Stimulated activated CD4-positive, alpha-beta T cell treated with anti-CD3 and anti-CD28 coated beads, Interleukin-12 subunit alpha, Interleukin-12 subunit beta, amount 100 ng/mL, for 24 hours (primary cell): ENCODE data around the gene AKAP10.
"Not testable (repeated sequence)": the region's sequence is repeated elsewhere in the genome, so short reads cannot be mapped to it uniquely, and the experiment has no call there.

ENCODE experiments used
- DNase-seq, 2 experiments: peaks; one replicate each; pipeline ENCODE4 v3.0.0-alpha.2; 2020; ENCODE audit warnings: low read depth in 2 of 2

Gene AKAP10

GRCh38 chr17:19928299-19928698 lies 49.3 kb downstream of the AKAP10 start:
- no peak for DNase-seq

DNA sequence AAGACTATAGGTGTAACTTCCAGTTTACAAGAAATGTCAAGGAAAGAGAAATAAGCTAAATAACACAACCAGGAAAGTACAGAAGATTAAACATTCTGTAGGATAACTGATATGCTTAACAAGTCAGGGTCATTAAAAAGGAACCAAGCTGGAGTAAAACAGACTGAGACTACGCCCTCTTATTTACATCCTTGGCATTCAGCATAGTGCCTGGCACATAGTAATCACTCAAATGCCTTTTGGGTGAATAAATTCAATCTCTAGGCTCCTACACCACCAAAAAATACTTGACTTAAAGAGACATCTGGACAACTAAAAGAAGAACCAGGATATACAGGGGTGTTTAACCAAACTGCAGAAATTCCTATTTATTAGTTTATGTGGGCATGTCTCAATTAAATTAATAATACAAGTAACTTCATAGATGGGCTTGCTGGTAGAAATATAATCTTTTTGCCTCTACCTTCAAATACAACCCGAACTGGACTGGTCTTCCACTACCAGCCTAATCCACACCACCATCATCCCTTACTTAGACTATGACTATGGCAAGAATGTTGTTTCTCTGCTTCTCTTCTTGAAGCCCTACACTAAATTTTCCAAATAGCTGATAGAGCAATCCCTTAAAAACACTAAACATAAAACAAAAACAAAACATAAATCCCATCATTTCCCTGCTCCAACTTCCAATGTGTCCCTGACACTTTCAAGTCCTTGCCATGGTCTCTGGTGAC lies 62.2 kb downstream of the AKAP10 start:
- no peak for DNase-seq

- no peak for DNase-seq
Measured at GRCh38 chr17:19911033-19911432, 66.6 kb downstream of the AKAP10 start.

GRCh38 chr17:19909139-19909538 lies 68.5 kb downstream of the AKAP10 start:
- no peak for DNase-seq

- DNase-seq, result no peak
Measured at GRCh38 chr17:19905502-19905901, 72.1 kb downstream of the AKAP10 start.

DNA sequence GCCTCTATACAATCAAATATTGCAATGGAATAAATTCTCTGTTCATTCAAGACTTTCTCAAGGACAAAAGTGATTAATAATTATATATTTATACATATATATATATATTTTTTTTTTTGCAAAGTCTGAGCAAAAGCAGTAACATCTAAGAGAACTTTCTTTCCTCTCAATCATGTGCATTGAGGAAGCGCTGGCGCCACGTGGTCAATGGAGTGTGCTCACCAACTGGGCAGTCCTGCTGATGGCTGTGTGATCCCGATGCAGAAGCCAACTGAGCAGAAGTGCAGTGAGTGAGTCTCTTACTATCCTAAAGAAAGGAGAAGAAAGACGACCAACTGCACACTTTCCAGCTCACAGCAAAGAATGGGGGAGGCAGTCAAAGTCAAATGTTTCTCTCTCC lies 72.7 kb downstream of the AKAP10 start:
- DNase-seq, result no peak

DNA sequence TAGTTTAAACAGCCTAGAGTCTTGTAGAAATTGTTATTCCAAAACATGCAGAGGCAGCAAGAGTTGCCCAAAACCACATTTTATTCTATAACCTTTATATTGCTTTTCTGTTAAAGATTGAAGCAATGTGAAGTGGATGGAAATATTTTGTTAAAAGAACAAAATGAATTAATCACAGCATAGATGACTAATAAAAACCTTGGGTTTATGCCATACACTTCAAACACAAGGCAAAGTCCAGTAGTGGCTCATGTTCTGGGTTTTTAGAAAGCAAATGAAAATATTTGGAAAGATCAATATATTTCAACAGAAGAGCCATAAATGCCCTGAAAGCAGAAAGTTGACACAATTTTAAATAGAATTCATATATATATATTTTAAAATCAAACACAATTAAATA lies 73.2 kb downstream of the AKAP10 start:
- no peak for DNase-seq

DNA sequence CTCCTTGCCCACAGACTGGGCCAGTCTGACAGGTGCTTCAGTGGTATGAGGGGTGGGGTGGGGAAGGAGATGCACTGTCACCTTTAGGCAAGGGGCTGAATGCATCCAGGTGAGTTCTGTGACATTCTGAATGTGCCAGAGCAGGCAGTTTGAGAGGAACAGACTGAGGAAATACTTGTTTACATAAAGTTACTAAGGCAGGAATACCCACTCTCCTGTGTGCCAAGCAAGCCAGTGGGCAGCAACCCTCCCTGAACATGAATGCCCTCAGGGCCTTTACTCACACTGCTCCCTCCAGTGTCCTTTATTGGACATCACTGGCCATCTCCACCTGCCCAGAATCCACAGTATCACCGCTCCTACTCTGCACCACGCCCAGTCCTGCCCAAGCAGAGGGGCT lies 76.8 kb downstream of the AKAP10 start:
- no peak for DNase-seq

GRCh38 chr17:19897903-19898302 lies 79.7 kb downstream of the AKAP10 start:
- DNase-seq, result no peak

GRCh38 chr17:19897090-19897837 lies 80.4 kb downstream of the AKAP10 start:
- no peak for DNase-seq

DNA sequence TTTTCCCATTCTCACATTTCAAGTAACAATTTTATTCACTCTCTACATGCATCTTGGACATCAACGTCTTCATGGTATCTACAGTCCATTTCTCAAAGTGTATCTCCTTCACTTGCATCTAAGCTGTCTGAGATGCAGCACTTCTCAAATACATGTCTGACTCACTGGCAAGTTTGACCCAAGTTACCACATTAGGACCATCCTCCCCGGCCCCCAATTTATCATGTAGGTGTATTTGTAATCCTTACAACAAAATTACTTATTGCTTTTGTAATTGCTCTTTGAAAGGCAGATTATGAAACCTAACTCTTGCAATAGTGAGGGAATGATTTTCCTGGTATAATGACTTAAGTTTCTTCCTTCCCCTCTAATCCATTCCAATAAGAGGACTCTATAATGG lies 80.9 kb downstream of the AKAP10 start:
- DNase-seq, result no peak

- not testable (repeated sequence) for DNase-seq
Measured at GRCh38 chr17:19890554-19890953, 87.1 kb downstream of the AKAP10 start.

GRCh38 chr17:19890001-19890400 lies 87.6 kb downstream of the AKAP10 start:
- not testable (repeated sequence) for DNase-seq

GRCh38 chr17:19886116-19886515 lies 91.5 kb downstream of the AKAP10 start:
- DNase-seq, result no peak

DNA sequence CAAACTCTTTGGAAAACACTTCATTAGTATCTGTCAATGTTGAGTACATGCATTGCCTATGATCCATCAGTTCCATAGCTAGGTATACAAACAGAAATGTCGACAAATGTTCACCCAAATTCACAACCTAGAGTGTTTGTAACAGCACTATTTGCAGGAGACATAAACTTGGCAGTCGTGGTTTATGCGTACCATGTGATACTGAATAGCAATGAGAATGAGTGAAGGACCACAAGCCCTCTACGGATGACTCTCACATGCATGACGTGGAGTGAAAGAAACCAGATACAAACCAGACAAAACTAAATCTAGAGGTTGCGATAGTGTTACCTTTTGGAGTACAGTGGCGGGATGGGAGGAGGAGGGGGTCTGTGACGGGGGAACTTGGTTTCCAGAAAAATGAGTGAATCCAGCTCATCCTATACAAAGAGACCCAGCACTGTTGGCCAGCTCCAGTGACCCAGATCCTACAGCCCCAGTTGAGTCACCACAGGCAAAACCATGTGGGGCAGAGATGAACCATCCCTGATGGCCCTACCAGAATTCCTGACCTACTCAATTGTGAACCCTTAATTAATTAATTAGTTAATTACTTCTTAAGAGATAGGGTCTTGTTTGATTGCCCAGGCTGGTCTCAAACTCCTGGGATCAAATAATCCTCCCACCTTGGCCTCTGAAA lies 94.0 kb downstream of the AKAP10 start:
- no peak for DNase-seq

DNA sequence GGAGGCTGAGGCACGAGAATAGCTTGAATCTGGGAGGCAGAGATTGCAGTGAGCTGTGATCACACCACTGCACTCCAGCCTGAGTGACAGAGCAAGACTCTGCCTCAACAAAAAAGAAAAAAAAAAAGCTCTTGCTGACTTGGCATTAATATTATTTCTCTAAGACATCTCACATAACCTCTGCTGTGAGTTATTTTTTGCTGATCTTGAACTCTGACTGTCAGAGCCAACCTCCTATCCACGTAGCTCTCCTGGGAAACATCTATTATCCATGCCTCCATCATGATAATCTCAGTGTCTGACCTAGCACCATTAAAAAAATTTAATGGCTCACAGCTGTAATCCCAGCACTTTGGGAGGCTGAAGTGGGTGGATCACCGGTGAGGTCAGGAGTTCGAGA lies 97.2 kb downstream of the AKAP10 start:
- no peak for DNase-seq

- no peak for DNase-seq
Measured at GRCh38 chr17:19877364-19877945, 100.2 kb downstream of the AKAP10 start.

GRCh38 chr17:19876529-19877161 lies 101.0 kb downstream of the AKAP10 start:
- DNase-seq, result no peak

DNA sequence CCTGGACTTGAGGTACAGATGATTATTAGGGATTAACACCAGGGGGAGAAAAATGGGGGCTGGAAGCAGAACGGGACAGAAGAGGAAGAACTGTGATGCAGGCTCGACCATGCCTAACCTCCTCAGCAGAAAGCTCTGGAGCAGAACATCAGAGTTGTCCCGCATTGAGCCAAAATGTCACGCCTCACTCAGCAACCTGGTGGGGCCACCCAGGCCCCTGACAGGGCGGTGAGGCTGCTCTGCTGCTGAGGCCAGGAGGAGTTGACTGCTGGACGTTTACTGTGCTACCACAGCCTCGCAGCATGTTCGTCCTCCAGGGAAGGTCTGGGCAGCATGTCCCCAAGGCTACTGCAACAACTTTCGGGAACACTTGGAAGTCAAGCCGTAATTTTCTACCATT lies 103.4 kb downstream of the AKAP10 start:
- no peak for DNase-seq

- no peak for DNase-seq
Measured at GRCh38 chr17:19873346-19873745, 104.3 kb downstream of the AKAP10 start.

DNA sequence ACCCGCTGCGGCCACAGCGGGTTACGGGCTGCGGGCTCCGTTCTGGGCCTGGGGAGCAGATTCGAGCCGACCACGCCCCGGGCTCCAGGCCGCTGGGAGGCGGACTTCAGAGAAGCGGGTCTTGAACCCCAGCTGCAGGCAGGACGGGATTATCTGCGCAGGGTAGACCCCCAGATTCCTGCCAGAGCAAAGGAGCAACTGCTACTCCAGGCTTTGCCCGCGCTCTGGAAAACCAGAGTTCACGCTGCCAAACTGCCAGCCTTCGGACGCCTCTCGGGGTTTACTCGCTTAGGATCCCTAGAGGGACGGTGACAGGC lies 109.6 kb downstream of the AKAP10 start:
- DNase-seq, result no peak
